ENCODE data around the gene OTOP2.

DNA sequence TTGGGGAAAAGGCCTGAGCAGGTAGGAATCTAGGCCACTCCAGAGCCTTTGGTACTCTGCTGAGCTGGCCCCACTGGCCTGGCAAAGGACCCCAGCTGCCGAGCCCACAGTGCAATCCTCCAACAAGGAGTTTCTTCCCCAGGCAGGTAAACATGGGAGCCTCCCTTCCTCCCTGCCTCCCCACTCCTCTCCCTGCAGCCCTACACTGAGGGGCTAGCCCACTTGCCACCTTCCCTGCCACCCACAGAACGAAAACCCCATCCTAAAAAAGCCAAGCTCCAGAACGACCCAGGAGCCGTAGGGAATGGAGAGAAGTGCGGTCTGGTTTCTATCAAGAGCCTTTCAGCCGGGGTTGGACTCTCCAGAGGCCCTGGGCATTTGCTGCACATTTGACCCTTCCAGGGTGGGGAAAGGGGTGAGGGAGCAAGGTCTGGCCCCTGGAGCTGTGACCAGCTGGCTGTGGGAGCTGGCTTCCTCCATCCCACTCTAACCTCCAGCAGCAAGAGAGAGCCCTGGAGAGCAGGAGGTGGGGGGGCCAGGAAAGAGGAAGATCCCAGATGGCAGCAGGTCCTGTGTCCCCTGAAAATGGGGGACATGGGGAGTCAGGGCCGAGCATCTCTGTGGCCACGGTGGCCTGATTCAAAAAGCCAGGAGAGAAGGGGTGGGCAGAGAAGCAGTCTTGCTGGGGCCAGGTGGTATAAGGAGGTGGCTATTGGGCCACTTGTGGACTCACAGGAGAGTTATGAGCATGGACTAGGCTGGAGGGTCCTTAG, 47.2 kb downstream of the OTOP2 start:
- TF ChIP-seq, protein P1, sequence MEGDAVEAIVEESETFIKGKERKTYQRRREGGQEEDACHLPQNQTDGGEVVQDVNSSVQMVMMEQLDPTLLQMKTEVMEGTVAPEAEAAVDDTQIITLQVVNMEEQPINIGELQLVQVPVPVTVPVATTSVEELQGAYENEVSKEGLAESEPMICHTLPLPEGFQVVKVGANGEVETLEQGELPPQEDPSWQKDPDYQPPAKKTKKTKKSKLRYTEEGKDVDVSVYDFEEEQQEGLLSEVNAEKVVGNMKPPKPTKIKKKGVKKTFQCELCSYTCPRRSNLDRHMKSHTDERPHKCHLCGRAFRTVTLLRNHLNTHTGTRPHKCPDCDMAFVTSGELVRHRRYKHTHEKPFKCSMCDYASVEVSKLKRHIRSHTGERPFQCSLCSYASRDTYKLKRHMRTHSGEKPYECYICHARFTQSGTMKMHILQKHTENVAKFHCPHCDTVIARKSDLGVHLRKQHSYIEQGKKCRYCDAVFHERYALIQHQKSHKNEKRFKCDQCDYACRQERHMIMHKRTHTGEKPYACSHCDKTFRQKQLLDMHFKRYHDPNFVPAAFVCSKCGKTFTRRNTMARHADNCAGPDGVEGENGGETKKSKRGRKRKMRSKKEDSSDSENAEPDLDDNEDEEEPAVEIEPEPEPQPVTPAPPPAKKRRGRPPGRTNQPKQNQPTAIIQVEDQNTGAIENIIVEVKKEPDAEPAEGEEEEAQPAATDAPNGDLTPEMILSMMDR (IDR thresholded peaks at IDR 0.05), result no peak
- TF ChIP-seq POLR2A (IDR thresholded peaks at IDR 0.05), result no peak
